ENCODE measurements around the gene SELENBP1. TPM values are rescaled to one million over a fixed set of nuclear protein-coding genes. Genes with fewer than 3 reads are reported as not detected.

The SELENBP1 gene
- polyA plus RNA-seq, 1 of the 3 experiments (the other 2 are of a cell fraction), result 0.16 TPM

GRCh38 chr1:151377150-151377884 is 4.8 kb upstream of the SELENBP1 start:
- ChIA-PET CTCF (no interaction called here), POLR2A (no interaction called here)
- WGBS (ENCODE audit: low lambda C conversion rate), result 44% methylated on average over 3 of the region's 3 CpGs
- H3K9ac ChIP-seq, result no peak overlapping the region
- no peak overlapping the region for H2AFZ ChIP-seq (ENCODE audit: low read depth)
- no peaks in the 10 kb centered on the region for H3F3A ChIP-seq (replicated peaks; ENCODE audit: insufficient read depth)
- no peaks in the 10 kb centered on the region for H4K20me1 ChIP-seq (ENCODE audit: insufficient read depth)
- TF ChIP-seq YY1 (IDR thresholded peaks at IDR 0.05; ENCODE audit: low read depth) (no peak), ZBTB33 (IDR thresholded peaks at IDR 0.05; ENCODE audit: borderline replicate concordance, low read depth) (no peak), RFX5 (IDR thresholded peaks at IDR 0.05; ENCODE audit: low read length) (no peak), RXRA (IDR thresholded peaks at IDR 0.05; ENCODE audit: borderline replicate concordance, low read depth) (no peak), FOXM1 (IDR thresholded peaks at IDR 0.05; ENCODE audit: low read depth) (no peak), GATA2 (CRISPR knock-in tag; IDR thresholded peaks at IDR 0.05) (no peak)
- TF ChIP-seq, protein P1, sequence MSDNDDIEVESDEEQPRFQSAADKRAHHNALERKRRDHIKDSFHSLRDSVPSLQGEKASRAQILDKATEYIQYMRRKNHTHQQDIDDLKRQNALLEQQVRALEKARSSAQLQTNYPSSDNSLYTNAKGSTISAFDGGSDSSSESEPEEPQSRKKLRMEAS (IDR thresholded peaks at IDR 0.05; ENCODE audit: low read depth), result no peak
- H3K36me3 ChIP-seq (replicated peaks in 1 of 2; ENCODE audit: control insufficient read depth in 1 of 2, insufficient read depth in 2 of 2, low read length in 1 of 2), result no peaks in the 10 kb centered on the region
- DNase-seq, result no peak
- no peaks in the 10 kb centered on the region for H3K79me2 ChIP-seq (ENCODE audit: insufficient read depth)
- H3K9me3 ChIP-seq, result no peaks in the 10 kb centered on the region
- H3K27ac ChIP-seq (ENCODE audit: low read depth in 2 of 2, low read length in 1 of 2), result no peak overlapping the region
- no peak overlapping the region for H3K4me3 ChIP-seq (ENCODE audit: low read depth in 2 of 2, low read length in 1 of 2)
- no peak overlapping the region for H3K4me2 ChIP-seq
- H3K27me3 ChIP-seq (ENCODE audit: insufficient read depth), result no peaks in the 10 kb centered on the region; the same call in 1 of the 2 replicates
- H3K4me1 ChIP-seq (ENCODE audit: control insufficient read depth in 1 of 2, insufficient read depth in 2 of 2, low read depth in 1 of 2, low read length in 1 of 2), result peaks cover 0 to 4% of the 10 kb centered on the region in 2 experiments; a peak in 1 of 4 replicates
- no peaks in the 10 kb centered on the region for H3K9me2 ChIP-seq

DNA sequence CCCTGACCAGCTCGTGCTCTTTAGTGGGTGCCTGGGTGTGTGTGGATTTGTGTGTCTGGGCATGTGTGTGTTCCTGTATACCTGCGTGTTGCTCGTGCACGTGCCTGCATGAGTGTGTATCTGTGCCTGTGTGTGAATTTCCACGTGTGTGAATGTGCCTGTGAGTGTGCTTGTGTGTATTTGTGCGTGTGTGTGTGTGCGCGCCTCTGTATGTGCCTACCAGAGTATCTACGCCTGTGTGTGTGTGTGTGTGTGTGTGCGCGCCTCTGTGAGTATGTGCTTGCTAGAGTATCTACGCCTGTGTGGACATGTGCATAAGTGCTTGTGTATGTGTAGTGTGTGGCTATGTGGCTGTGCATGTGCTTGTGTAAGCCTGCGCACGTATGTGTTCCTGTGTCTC is 691 bp upstream of the SELENBP1 start:
- Histone ChIP-seq H3K4me3 (ENCODE audit: low read depth in 2 of 2, low read length in 1 of 2) (no peak overlapping the region), H3K4me1 (ENCODE audit: control insufficient read depth in 1 of 2, insufficient read depth in 2 of 2, low read depth in 1 of 2, low read length in 1 of 2) (peaks cover 0 to 15% of the 10 kb centered on the region in 2 experiments; a peak in 1 of 4 replicates), H3K27me3 (ENCODE audit: insufficient read depth) (no peaks in the 10 kb centered on the region), H3K36me3 (replicated peaks in 1 of 2; ENCODE audit: control insufficient read depth in 1 of 2, insufficient read depth in 2 of 2, low read length in 1 of 2) (no peaks in the 10 kb centered on the region), H3K27ac (ENCODE audit: low read depth in 2 of 2, low read length in 1 of 2) (no peak overlapping the region), H3K9ac (no peak overlapping the region), H3K9me2 (no peaks in the 10 kb centered on the region), H3K9me3 (no peaks in the 10 kb centered on the region), H3K4me2 (no peak overlapping the region), H4K20me1 (ENCODE audit: insufficient read depth) (no peaks in the 10 kb centered on the region), H3K79me2 (ENCODE audit: insufficient read depth) (no peaks in the 10 kb centered on the region), H3F3A (replicated peaks; ENCODE audit: insufficient read depth) (no peaks in the 10 kb centered on the region), H2AFZ (ENCODE audit: low read depth) (no peak overlapping the region)
- WGBS (ENCODE audit: low lambda C conversion rate), result 90% methylated on average over 12 of the region's 14 CpGs
- POLR2A ChIA-PET, result no interaction called here
- CTCF ChIA-PET, result interaction anchor here (0.8 kb wide), 1 partner anchor 72 kb away, joined by 3 read pairs; no protein-coding TSS in a partner anchor
- TF ChIP-seq TAF1 (IDR thresholded peaks at IDR 0.05; ENCODE audit: borderline replicate concordance, low read depth, low read length), result no peak
- TF ChIP-seq RXRA (IDR thresholded peaks at IDR 0.05; ENCODE audit: borderline replicate concordance, low read depth), result no peak
- no peak for TF ChIP-seq SIN3A (IDR thresholded peaks at IDR 0.05; ENCODE audit: borderline replicate concordance, low read depth, low read length)
- no peak for DNase-seq
